ENCODE measurements around the gene TBC1D20. TPM values are rescaled to one million over a fixed set of nuclear protein-coding genes. Genes with fewer than 3 reads are reported as not detected.

The TBC1D20 gene
- total and polyA plus RNA-seq, 9 donors, result 19.1 to 40.1 (median 34.8) TPM

GRCh38 chr20:407953-408842 lies 54.1 kb downstream of the TBC1D20 start, which contains the start of gene RBCK1:
TSS of gene RBCK1 (plus strand) at chr20:408299. CDS start at chr20:408758, 459 bp downstream.
- Histone ChIP-seq H3K36me3 (no peaks in the 10 kb centered on the region), H3K4me3 (peak within 1 kb of the TSS; percentile 94), H3K27me3 (no peaks in the 10 kb centered on the region), H3K4me1 (ENCODE audit: insufficient read depth) (peaks cover 7% of the 10 kb centered on the region), H3K27ac (peak within 1 kb of the TSS; percentile 94 to 96), H3K9me3 (no peaks in the 10 kb centered on the region)
- intact Hi-C loops (cut with DNase I), result loop anchor here in 1 of 4 donors (2.0 to 10.0 kb wide), 2 partner anchors 57 to 59 kb away; partner anchors contain the start of gene TBC1D20
- peak; percentile 12 for TF ChIP-seq POLR2A (IDR thresholded peaks at IDR 0.05)
- no peak for TF ChIP-seq EP300 (IDR thresholded peaks at IDR 0.05)
- WGBS, 3 donors, result 0 to 1% (median 1%) methylated on average over 38 to 72 of the region's 87 CpGs
- peak; percentile 86 to 92 (median 90) for DNase-seq

- Histone ChIP-seq H3K27me3 (no peaks in the 10 kb centered on the region), H3K4me1 (ENCODE audit: insufficient read depth) (peaks cover 7% of the 10 kb centered on the region), H3K9me3 (no peaks in the 10 kb centered on the region), H3K4me3 (peak overlapping the region; percentile 94), H3K36me3 (no peaks in the 10 kb centered on the region), H3K27ac (no peak overlapping the region)
- intact Hi-C loops (cut with DNase I), result loop anchor here in 1 of 4 donors (10.0 kb wide), 1 partner anchor 57 kb away; the partner anchor contains the start of gene TBC1D20
- TF ChIP-seq, protein P1, sequence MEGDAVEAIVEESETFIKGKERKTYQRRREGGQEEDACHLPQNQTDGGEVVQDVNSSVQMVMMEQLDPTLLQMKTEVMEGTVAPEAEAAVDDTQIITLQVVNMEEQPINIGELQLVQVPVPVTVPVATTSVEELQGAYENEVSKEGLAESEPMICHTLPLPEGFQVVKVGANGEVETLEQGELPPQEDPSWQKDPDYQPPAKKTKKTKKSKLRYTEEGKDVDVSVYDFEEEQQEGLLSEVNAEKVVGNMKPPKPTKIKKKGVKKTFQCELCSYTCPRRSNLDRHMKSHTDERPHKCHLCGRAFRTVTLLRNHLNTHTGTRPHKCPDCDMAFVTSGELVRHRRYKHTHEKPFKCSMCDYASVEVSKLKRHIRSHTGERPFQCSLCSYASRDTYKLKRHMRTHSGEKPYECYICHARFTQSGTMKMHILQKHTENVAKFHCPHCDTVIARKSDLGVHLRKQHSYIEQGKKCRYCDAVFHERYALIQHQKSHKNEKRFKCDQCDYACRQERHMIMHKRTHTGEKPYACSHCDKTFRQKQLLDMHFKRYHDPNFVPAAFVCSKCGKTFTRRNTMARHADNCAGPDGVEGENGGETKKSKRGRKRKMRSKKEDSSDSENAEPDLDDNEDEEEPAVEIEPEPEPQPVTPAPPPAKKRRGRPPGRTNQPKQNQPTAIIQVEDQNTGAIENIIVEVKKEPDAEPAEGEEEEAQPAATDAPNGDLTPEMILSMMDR (IDR thresholded peaks at IDR 0.05), result no peak
- no peak for TF ChIP-seq EP300 (IDR thresholded peaks at IDR 0.05)
- peak; percentile 4 for TF ChIP-seq POLR2A (IDR thresholded peaks at IDR 0.05)
- peak; percentile 67 to 84 (median 80) for DNase-seq
- 4 to 9% (median 5%) methylated on average over 30 to 45 of the region's 45 CpGs for WGBS, 3 donors
These were observed 55.0 kb downstream of the TBC1D20 start for GRCh38 chr20:407133-407952.

DNA sequence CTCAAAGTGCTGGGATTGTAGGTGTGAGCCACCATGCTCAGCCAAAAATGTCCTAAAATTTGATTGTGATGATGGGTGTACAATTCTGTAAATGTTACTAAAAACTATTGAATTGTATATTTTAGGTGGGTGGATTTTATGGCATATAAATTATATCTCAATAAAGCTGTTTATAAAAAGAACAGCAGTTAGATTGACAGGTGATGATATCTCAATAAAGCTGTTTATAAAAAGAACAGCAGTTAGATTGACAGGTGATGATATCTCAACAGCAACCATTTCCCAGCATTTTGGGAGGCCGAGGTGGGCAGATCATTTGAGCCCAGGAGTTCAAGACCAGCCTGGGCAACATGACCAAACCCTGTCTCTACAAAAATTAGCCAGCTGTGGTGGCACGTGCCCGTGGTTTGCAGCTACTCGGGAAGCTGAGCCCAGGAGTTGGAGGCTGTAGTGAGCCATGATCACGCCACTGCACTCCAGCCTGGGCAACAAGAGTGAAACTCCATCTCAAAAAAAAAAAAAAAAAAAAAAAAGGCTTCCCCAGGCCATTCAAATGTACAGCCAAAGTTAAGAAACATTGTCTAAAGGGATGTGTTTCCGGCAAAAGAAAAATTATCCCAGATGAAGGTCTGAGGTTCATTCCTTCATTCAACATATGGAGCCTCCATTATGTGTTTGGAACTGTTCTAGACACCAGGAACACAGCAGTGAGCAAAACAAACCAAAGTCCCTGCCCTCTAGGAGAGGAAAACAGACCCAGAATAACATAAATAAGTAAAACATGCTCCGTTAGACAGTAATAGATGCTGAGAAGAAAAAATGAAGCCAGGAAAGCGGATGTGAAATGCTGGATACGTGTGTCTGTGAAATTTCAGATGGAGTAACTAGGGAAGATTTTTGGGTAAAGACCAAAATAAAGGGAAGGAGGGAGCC lies 55.9 kb downstream of the TBC1D20 start:
- Histone ChIP-seq H3K9me3 (no peaks in the 10 kb centered on the region), H3K27me3 (no peaks in the 10 kb centered on the region), H3K36me3 (no peaks in the 10 kb centered on the region), H3K4me1 (ENCODE audit: insufficient read depth) (peaks cover 7% of the 10 kb centered on the region), H3K27ac (no peak overlapping the region), H3K4me3 (no peak overlapping the region)
- no peak for TF ChIP-seq EP300 (IDR thresholded peaks at IDR 0.05)
- TF ChIP-seq, protein P1 (IDR thresholded peaks at IDR 0.05), result no peak
- no peak for TF ChIP-seq POLR2A (IDR thresholded peaks at IDR 0.05)
- intact Hi-C loops (cut with DNase I), result loop anchor here in 1 of 4 donors (10.0 kb wide), 1 partner anchor 58 kb away; the partner anchor contains the start of gene TBC1D20
- WGBS, 3 donors, result 70 to 73% (median 72%) methylated on average over 9 of the region's 9 CpGs
- no peak for DNase-seq

GRCh38 chr20:404088-404487 lies 58.2 kb downstream of the TBC1D20 start:
- H3K36me3 ChIP-seq, result no peaks in the 10 kb centered on the region
- no peaks in the 10 kb centered on the region for H3K9me3 ChIP-seq
- WGBS, 3 donors, result 89 to 96% (median 95%) methylated on average over 4 of the region's 4 CpGs

More at GRCh38 chr20:404088-404487, 58.2 kb downstream of the TBC1D20 start:
- intact Hi-C loops (cut with DNase I), result loop anchor here in 1 of 4 donors (10.0 kb wide), 1 partner anchor 61 kb away; the partner anchor contains the start of gene TBC1D20
- no peaks in the 10 kb centered on the region for H3K27me3 ChIP-seq
- peaks cover 2% of the 10 kb centered on the region for H3K4me1 ChIP-seq (ENCODE audit: insufficient read depth)
- no peak for DNase-seq
- no peak overlapping the region for H3K27ac ChIP-seq
- TF ChIP-seq EP300 (IDR thresholded peaks at IDR 0.05), result no peak
- TF ChIP-seq POLR2A (IDR thresholded peaks at IDR 0.05), result no peak
- TF ChIP-seq, protein P1 (IDR thresholded peaks at IDR 0.05), result no peak
- H3K4me3 ChIP-seq, result no peak overlapping the region
